ENCODE data around the gene SERPINA6. TPM values are rescaled to one million over a fixed set of nuclear protein-coding genes. Genes with fewer than 3 reads are reported as not detected.

Gene SERPINA6
- total RNA-seq, 1 donor from 2014 or later, result not detected

- DNase-seq (ENCODE audit: low read depth), result no peak
- Histone ChIP-seq H3K36me3 (ENCODE audit: control insufficient read depth, insufficient read depth, low read length) (no peaks in the 10 kb centered on the region), H3K27me3 (ENCODE audit: control insufficient read depth, insufficient read depth, low read length) (no peaks in the 10 kb centered on the region), H3K4me3 (ENCODE audit: low read depth, low read length) (no peak overlapping the region)
- no peak for TF ChIP-seq CTCF (IDR thresholded peaks at IDR 0.05; ENCODE audit: insufficient read depth, low read length, poor library complexity, severe bottlenecking)
Measured at GRCh38 chr14:94367347-94368242, 44.5 kb upstream of the SERPINA6 start.

- no peak for DNase-seq (ENCODE audit: low read depth)
- no peak for TF ChIP-seq CTCF (IDR thresholded peaks at IDR 0.05; ENCODE audit: insufficient read depth, low read length, poor library complexity, severe bottlenecking)
- Histone ChIP-seq H3K4me3 (ENCODE audit: low read depth, low read length) (no peak within 1 kb of the TSS), H3K27me3 (ENCODE audit: control insufficient read depth, insufficient read depth, low read length) (no peaks in the 10 kb centered on the region), H3K36me3 (ENCODE audit: control insufficient read depth, insufficient read depth, low read length) (no peaks in the 10 kb centered on the region)
Measured at GRCh38 chr14:94366146-94366915, 43.2 kb upstream of the SERPINA6 start, which contains the start of gene SERPINA2. TSS of gene SERPINA2 (minus strand) at chr14:94366698.

- no peak for DNase-seq (ENCODE audit: low read depth)
Measured at GRCh38 chr14:94365624-94366023, 42.5 kb upstream of the SERPINA6 start.

GRCh38 chr14:94364964-94365363, 41.8 kb upstream of the SERPINA6 start:
- H3K4me3 ChIP-seq (ENCODE audit: low read depth, low read length), result no peak overlapping the region
- no peaks in the 10 kb centered on the region for H3K27me3 ChIP-seq (ENCODE audit: control insufficient read depth, insufficient read depth, low read length)
- no peaks in the 10 kb centered on the region for H3K36me3 ChIP-seq (ENCODE audit: control insufficient read depth, insufficient read depth, low read length)
- no peak for TF ChIP-seq CTCF (IDR thresholded peaks at IDR 0.05; ENCODE audit: insufficient read depth, low read length, poor library complexity, severe bottlenecking)
- DNase-seq (ENCODE audit: low read depth), result no peak

More at GRCh38 chr14:94365624-94366023, 42.5 kb upstream of the SERPINA6 start:
- Histone ChIP-seq H3K36me3 (ENCODE audit: control insufficient read depth, insufficient read depth, low read length) (no peaks in the 10 kb centered on the region), H3K4me3 (ENCODE audit: low read depth, low read length) (no peak overlapping the region), H3K27me3 (ENCODE audit: control insufficient read depth, insufficient read depth, low read length) (no peaks in the 10 kb centered on the region)
- no peak for TF ChIP-seq CTCF (IDR thresholded peaks at IDR 0.05; ENCODE audit: insufficient read depth, low read length, poor library complexity, severe bottlenecking)

GRCh38 chr14:94364037-94364436, 40.9 kb upstream of the SERPINA6 start:
- no peak for TF ChIP-seq CTCF (IDR thresholded peaks at IDR 0.05; ENCODE audit: insufficient read depth, low read length, poor library complexity, severe bottlenecking)
- no peak overlapping the region for H3K4me3 ChIP-seq (ENCODE audit: low read depth, low read length)
- H3K36me3 ChIP-seq (ENCODE audit: control insufficient read depth, insufficient read depth, low read length), result no peaks in the 10 kb centered on the region
- H3K27me3 ChIP-seq (ENCODE audit: control insufficient read depth, insufficient read depth, low read length), result no peaks in the 10 kb centered on the region
- DNase-seq (ENCODE audit: low read depth), result no peak

Data from kidney epithelial cell (primary cell).